Central memory CD4-positive, alpha-beta T cell (primary cell): ENCODE results near the gene CCNDBP1.
A peak's percentile ranks its signal among the peaks of the same experiment; 100 is the strongest.
"Not testable (repeated sequence)": the region's sequence is repeated elsewhere in the genome, so short reads cannot be mapped to it uniquely, and the experiment has no call there.

ENCODE experiments used
- DNase-seq: peaks from one replicate; pipeline ENCODE4 v3.0.0; 2022

CCNDBP1 gene

GRCh38 chr15:43194795-43195194, 9.6 kb downstream of the CCNDBP1 start:
- DNase-seq = no peak

GRCh38 chr15:43196760-43197548, 11.8 kb downstream of the CCNDBP1 start:
- DNase-seq = no peak

- DNase-seq = not testable (repeated sequence)
These were observed 12.6 kb downstream of the CCNDBP1 start for GRCh38 chr15:43197773-43198172.

- not testable (repeated sequence) for DNase-seq
These were observed 13.4 kb downstream of the CCNDBP1 start for GRCh38 chr15:43198556-43198955.

- DNase-seq = no peak
These were observed 13.8 kb downstream of the CCNDBP1 start for GRCh38 chr15:43198992-43199391.

GRCh38 chr15:43199945-43200488, 14.8 kb downstream of the CCNDBP1 start:
- no peak for DNase-seq

GRCh38 chr15:43204016-43204901, 19.1 kb downstream of the CCNDBP1 start:
- DNase-seq = peak; percentile 10

- DNase-seq = no peak
These were observed 20.9 kb downstream of the CCNDBP1 start for GRCh38 chr15:43206054-43206453.

- DNase-seq = no peak
These were observed 21.8 kb downstream of the CCNDBP1 start for GRCh38 chr15:43207024-43207423.

- no peak for DNase-seq
These were observed 23.1 kb downstream of the CCNDBP1 start for GRCh38 chr15:43208052-43209002.

- DNase-seq = no peak
These were observed 24.0 kb downstream of the CCNDBP1 start for GRCh38 chr15:43209059-43209824.

GRCh38 chr15:43210172-43210745, 25.1 kb downstream of the CCNDBP1 start:
- DNase-seq = no peak

GRCh38 chr15:43210807-43211206, 25.6 kb downstream of the CCNDBP1 start:
- DNase-seq = no peak

- no peak for DNase-seq
These were observed 26.1 kb downstream of the CCNDBP1 start for GRCh38 chr15:43211224-43211735.

GRCh38 chr15:43212299-43212698, 27.1 kb downstream of the CCNDBP1 start:
- DNase-seq = no peak

- no peak for DNase-seq
These were observed 27.7 kb downstream of the CCNDBP1 start for GRCh38 chr15:43212951-43213350.

- DNase-seq = no peak
These were observed 28.3 kb downstream of the CCNDBP1 start for GRCh38 chr15:43213466-43213865.

GRCh38 chr15:43214169-43214568, 29.0 kb downstream of the CCNDBP1 start:
- no peak for DNase-seq

- no peak for DNase-seq
These were observed 29.5 kb downstream of the CCNDBP1 start for GRCh38 chr15:43214592-43215295.

- no peak for DNase-seq
These were observed 30.8 kb downstream of the CCNDBP1 start for GRCh38 chr15:43215961-43216360.
